Fibroblast of lung (primary cell): ENCODE measurements around the gene SESN3. TPM values are rescaled to one million over a fixed set of nuclear protein-coding genes. Genes with fewer than 3 reads are reported as not detected.
A peak's percentile ranks its signal among the peaks of the same experiment; 100 is the strongest.

Experiments used
- DNase-seq, 2 donors: peaks; one replicate each; pipeline versions ENCODE4 v3.0.0 to v3.0.0-alpha.2; 2010; ENCODE audit warnings: low read depth in 2 of 2
- H2AFZ ChIP-seq: 2 replicates; pipeline ENCODE4 v1.5.1; 2012; ENCODE audit warnings: low read length, control low read depth, inconsistent platforms
- H3K27ac ChIP-seq: 2 replicates; pipeline ENCODE4 v1.5.1; 2011; ENCODE audit warnings: low read length, control low read depth; ENCODE audit not compliant: insufficient read depth
- H3K27me3 ChIP-seq: 2 replicates; pipeline ENCODE4 v1.5.1; 2011; ENCODE audit warnings: mild to moderate bottlenecking, low read length; ENCODE audit not compliant: control insufficient read depth, insufficient read depth
- H3K36me3 ChIP-seq: 2 replicates; pipeline ENCODE4 v1.5.1; 2011; ENCODE audit warnings: low read length; ENCODE audit not compliant: control insufficient read depth, insufficient read depth
- H3K4me1 ChIP-seq: 2 replicates; pipeline ENCODE4 v1.5.1; 2011; ENCODE audit warnings: low read length; ENCODE audit not compliant: control insufficient read depth, insufficient read depth; ENCODE audit errors: extremely low read depth
- H3K4me2 ChIP-seq: 2 replicates; pipeline ENCODE4 v1.5.1; 2011; ENCODE audit warnings: low read length, control low read depth; ENCODE audit not compliant: insufficient read depth; ENCODE audit errors: extremely low read depth
- H3K4me3 ChIP-seq, 4 experiments: fragments of 200-600 bp in 1 of 4; sonication (generic) in 1 of 4; replicated peaks in 1 of 4; 2 replicates each; pipeline ENCODE4 v1.5.1; 2011 to 2016; ENCODE audit warnings: low read length in 4 of 4, low read depth in 3 of 4, mild to moderate bottlenecking in 3 of 4, control low read depth in 2 of 4, inconsistent platforms in 1 of 4, mixed read lengths in 1 of 4; ENCODE audit not compliant: insufficient read depth in 1 of 4; ENCODE audit errors: control extremely low read depth in 1 of 4
- H3K79me2 ChIP-seq: 2 replicates; pipeline ENCODE4 v1.5.1; 2012; ENCODE audit warnings: mild to moderate bottlenecking, low read length, inconsistent platforms; ENCODE audit not compliant: control insufficient read depth, insufficient read depth
- H3K9ac ChIP-seq: 2 replicates; pipeline ENCODE4 v1.5.1; 2011; ENCODE audit warnings: mild to moderate bottlenecking, low read length, control low read depth; ENCODE audit not compliant: insufficient read depth
- H3K9me3 ChIP-seq: 2 replicates; pipeline ENCODE4 v1.5.1; 2012; ENCODE audit warnings: low read depth, low read length; ENCODE audit not compliant: control insufficient read depth, insufficient read depth
- H4K20me1 ChIP-seq: 2 replicates; pipeline ENCODE4 v1.5.1; 2011; ENCODE audit warnings: low read length; ENCODE audit not compliant: control insufficient read depth, insufficient read depth; ENCODE audit errors: extremely low read depth
- CTCF ChIP-seq, 2 donors: IDR thresholded peaks in 1 of 2; conservative IDR thresholded peaks in 1 of 2; 1 replicate in 1 of 2; 2 replicates in 1 of 2; pipeline ENCODE4 v1.5.1; 2011 to 2012; ENCODE audit warnings: low read length in 2 of 2, control low read depth in 1 of 2, inconsistent platforms in 1 of 2, low read depth in 1 of 2, mild to moderate bottlenecking in 1 of 2
- EZH2 ChIP-seq: IDR thresholded peaks from 2 replicates; pipeline ENCODE4 v1.5.1; 2012; ENCODE audit warnings: low read length, control low read depth, mild to moderate bottlenecking; ENCODE audit errors: missing control alignments
- polyA plus RNA-seq, 2 donors: library from polyadenylated mRNA; depleted of rRNA in 1 of 2; stranded (reverse) in 1 of 2; unstranded in 1 of 2; fragments of >200 nt; gene quantifications; 2 replicates each; pipeline ENCODE4 v1.2.1, GENCODE V29; 2011 to 2012; ENCODE audit warnings: missing spikeins in 1 of 2
- total RNA-seq: library from RNA; depleted of rRNA; stranded (reverse); fragments of >200 nt; gene quantifications from 2 replicates; pipeline ENCODE4 v1.2.1, GENCODE V29; 2014

Gene SESN3
- total and polyA plus RNA-seq, 2 donors (not counting 1 experiment from before 2014, with no cell fraction given), result 6.4 to 60.1 TPM

- TF ChIP-seq CTCF (conservative IDR thresholded peaks at IDR 0.05 in 1 of 2, IDR thresholded peaks at IDR 0.05 in 1 of 2; ENCODE audit: low read depth in 1 of 2, low read length in 2 of 2) (no peak), EZH2 (no peak)
- Histone ChIP-seq H3K4me3 (no peak overlapping the region), H3K36me3 (no peaks in the 10 kb centered on the region), H2AFZ (no peak overlapping the region), H3K27ac (no peak overlapping the region), H3K79me2 (no peaks in the 10 kb centered on the region), H4K20me1 (no peaks in the 10 kb centered on the region), H3K4me2 (no peak overlapping the region), H3K9me3 (no peaks in the 10 kb centered on the region), H3K27me3 (no peaks in the 10 kb centered on the region), H3K4me1 (peaks cover 9% of the 10 kb centered on the region), H3K9ac (no peak overlapping the region)
- peak in 1 of 2 donors; percentile 63 for DNase-seq
Measured at GRCh38 chr11:95144313-95145235, 86.4 kb downstream of the SESN3 start.

DNA sequence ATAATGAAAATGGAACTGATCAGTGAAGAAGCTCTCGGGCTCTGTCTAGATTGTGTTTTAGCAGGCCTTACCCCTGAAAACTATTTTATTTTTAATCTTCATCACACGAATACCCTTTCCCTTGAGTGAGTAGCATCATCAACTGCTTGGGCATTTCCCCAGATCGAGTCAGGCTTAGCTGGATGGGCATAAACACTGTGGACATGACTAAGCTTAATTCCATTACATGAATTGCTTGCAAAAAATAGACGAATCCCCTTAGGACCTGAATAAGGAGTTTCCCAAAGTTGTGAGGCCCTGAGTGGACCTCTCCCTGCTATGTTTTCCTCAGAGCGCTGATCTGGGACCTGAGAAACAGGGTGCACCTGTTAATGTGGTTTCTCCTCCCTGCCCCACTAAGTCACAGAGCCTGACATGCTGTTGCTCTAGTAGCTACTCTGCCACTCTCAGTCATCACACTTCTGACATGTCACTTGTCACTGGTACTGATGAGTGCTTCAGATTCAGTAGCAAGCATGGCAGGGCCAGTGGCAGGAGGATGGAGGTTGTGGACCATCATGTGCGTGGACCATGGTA, 87.8 kb downstream of the SESN3 start:
- no peak overlapping the region for H3K27ac ChIP-seq
- peaks cover 7% of the 10 kb centered on the region for H3K4me1 ChIP-seq
- H4K20me1 ChIP-seq, result no peaks in the 10 kb centered on the region
- no peak overlapping the region for H2AFZ ChIP-seq
- peak in 1 of 2 donors; percentile 43 for DNase-seq
- H3K4me3 ChIP-seq, result no peak overlapping the region
- no peak for TF ChIP-seq EZH2
- no peak for TF ChIP-seq CTCF (conservative IDR thresholded peaks at IDR 0.05 in 1 of 2, IDR thresholded peaks at IDR 0.05 in 1 of 2; ENCODE audit: low read depth in 1 of 2, low read length in 2 of 2)
- H3K79me2 ChIP-seq, result no peaks in the 10 kb centered on the region
- no peaks in the 10 kb centered on the region for H3K9me3 ChIP-seq
- H3K36me3 ChIP-seq, result no peaks in the 10 kb centered on the region
- H3K27me3 ChIP-seq, result no peaks in the 10 kb centered on the region
- peak overlapping the region; percentile 33 for H3K4me2 ChIP-seq
- H3K9ac ChIP-seq, result no peak overlapping the region

DNA sequence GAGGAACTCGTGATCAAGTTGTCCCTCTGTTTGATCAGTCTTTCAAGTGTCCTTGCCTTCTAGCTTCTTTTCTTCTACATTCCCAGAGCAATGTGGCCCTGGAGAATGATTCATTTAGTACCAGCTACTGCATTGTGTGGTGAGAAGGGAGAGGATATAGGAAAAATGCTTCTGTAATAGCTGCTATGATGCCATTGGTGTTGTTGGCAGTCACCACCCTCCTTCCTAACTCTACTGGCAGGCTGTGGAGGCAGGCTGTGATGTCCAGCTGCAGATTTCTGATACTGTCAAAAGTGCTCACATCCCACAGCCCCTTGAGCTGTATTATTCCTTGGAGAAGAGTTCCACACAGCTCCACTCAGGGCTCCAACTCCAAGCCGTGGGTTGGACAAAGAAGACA, 88.6 kb downstream of the SESN3 start:
- Histone ChIP-seq H4K20me1 (no peaks in the 10 kb centered on the region), H2AFZ (no peak overlapping the region), H3K9ac (no peak overlapping the region), H3K4me2 (no peak overlapping the region), H3K4me1 (peaks cover 7% of the 10 kb centered on the region), H3K36me3 (no peaks in the 10 kb centered on the region), H3K9me3 (no peaks in the 10 kb centered on the region), H3K79me2 (no peaks in the 10 kb centered on the region), H3K27me3 (no peaks in the 10 kb centered on the region), H3K27ac (no peak overlapping the region), H3K4me3 (no peak overlapping the region)
- no peak for TF ChIP-seq EZH2
- no peak for TF ChIP-seq CTCF (conservative IDR thresholded peaks at IDR 0.05 in 1 of 2, IDR thresholded peaks at IDR 0.05 in 1 of 2; ENCODE audit: low read depth in 1 of 2, low read length in 2 of 2)
- DNase-seq, result no peak
